AG09319 (cell line): ENCODE results near the gene GALNS.
"Not testable (repeated sequence)": the region's sequence is repeated elsewhere in the genome, so short reads cannot be mapped to it uniquely, and the experiment has no call there.

Source experiments
- DNase-seq: peaks from one replicate; pipeline ENCODE4 v3.0.0-alpha.2; 2010; ENCODE audit warnings: low read depth; ENCODE audit errors: extremely low read depth
- CTCF ChIP-seq: IDR thresholded peaks from 2 replicates; pipeline ENCODE4 v1.5.1; 2011; ENCODE audit warnings: low read depth, mild to moderate bottlenecking, inconsistent platforms, low read length, moderate library complexity

Gene GALNS

GRCh38 chr16:88826070-88826840 lies 30.5 kb downstream of the GALNS start:
- DNase-seq: no peak
- TF ChIP-seq CTCF: no peak

GRCh38 chr16:88825146-88825545 lies 31.6 kb downstream of the GALNS start:
- TF ChIP-seq CTCF: no peak
- no peak for DNase-seq

GRCh38 chr16:88824256-88825077 lies 32.3 kb downstream of the GALNS start:
- DNase-seq: no peak

DNA sequence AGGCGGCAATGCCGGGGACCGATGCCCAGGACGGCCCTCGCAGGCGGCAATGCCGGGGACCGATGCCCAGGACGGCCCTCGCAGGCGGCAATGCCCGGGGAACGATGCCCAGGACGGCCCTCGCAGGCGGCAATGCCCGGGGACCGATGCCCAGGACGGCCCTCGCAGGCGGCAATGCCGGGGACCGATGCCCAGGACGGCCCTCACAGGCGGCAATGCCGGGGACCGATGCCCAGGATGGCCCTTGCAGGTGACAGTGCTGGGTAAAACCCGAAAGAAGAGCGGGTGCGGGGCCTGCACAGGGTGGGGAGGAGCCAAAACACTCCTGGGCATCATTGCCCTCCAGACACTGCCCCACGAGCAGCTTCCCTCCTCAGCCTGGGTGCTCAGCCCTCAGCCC lies 33.1 kb downstream of the GALNS start:
- not testable (repeated sequence) for DNase-seq

More at GRCh38 chr16:88824256-88825077, 32.3 kb downstream of the GALNS start:
- TF ChIP-seq CTCF: no peak

DNA sequence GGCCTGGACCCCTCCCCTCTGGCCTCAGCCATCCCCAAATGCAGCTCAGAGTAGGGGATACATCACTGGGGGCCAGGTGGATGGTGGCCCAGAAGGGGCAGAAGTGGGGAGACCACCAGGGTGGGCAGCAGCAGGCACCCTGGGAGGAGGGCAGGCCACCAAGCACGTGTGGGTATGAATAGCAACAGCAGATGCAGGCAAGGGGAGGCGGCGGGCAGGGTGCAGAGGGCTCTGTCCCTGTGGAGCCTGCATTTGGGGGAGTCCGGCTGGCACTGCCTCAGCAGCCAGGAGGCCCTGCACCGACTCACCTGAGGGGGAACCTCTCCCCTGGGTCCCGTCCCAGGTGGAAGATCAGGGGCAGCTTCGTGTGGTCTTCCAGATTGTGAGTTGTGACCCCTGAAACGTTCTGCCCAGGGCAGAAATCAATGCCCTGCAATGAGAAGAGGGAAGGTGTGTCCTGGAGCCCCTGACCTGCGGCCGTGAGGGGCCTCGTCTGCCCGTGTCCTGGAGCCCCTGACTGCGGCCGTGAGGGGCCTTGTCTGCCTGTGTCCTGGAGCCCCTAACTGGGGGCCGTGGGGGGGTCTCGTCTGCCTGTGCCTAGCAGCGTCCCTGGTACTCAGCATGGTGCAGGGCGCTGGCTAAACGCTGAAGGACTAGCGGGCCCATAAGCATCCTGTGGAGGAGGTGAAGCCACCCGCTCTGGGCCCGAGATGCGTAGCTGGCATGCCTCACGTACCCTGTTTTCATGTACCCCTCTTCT lies 34.3 kb downstream of the GALNS start:
- DNase-seq: no peak
- no peak for TF ChIP-seq CTCF

- no peak for TF ChIP-seq CTCF
- DNase-seq: no peak
Observed at GRCh38 chr16:88821168-88821850, 35.4 kb downstream of the GALNS start.

DNA sequence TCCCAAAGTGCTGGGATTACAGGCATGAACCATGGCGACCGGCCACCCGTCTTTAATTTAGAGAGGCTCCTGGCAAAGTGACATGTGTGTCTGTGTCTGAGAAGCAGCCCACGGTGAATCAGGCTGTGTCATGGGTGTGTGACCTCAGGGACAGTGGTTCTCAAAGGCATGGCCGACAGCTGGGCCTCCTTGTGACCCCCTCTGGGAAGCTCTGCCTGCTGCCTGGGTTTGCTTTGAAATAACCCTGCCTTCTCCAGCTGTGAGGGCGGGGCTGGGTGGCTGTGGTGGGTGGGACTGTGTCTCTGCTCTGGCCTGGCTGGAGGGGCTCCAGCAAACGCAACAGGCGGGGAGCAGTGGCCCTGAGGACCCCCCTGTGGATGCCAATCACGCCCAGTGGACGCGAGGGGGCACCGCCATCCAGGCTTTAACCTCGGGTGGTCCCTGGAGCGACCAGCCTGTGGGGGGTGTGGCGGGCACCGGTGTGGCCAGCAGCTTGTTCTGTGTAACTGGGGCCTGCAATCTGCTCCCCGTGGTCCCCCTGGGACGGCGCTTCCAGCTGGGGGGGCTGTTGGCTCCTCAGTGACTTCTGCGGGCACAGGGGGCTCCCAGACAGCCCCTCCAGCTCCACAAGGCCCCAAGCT lies 36.2 kb downstream of the GALNS start:
- no peak for TF ChIP-seq CTCF

More for the DNA sequence above, 36.2 kb downstream of the GALNS start:
- DNase-seq: no peak
